Occipital lobe (tissue), 2 donors: ENCODE data around the gene TMEM41B. TPM values are rescaled to one million over a fixed set of nuclear protein-coding genes. Genes with fewer than 3 reads are reported as not detected.

Experiments used
- DNase-seq: peaks from one replicate; lab custom pipeline; 2025; lab: John Stamatoyannopoulos, UW
- total RNA-seq: library from RNA; depleted of rRNA; stranded (reverse); fragments of >200 nt; gene quantifications from one replicate; pipeline ENCODE4 v1.2.3, GENCODE V29; 2014

The TMEM41B gene
- total RNA-seq, 1 donor from 2014 or later: 74.1 TPM

DNA sequence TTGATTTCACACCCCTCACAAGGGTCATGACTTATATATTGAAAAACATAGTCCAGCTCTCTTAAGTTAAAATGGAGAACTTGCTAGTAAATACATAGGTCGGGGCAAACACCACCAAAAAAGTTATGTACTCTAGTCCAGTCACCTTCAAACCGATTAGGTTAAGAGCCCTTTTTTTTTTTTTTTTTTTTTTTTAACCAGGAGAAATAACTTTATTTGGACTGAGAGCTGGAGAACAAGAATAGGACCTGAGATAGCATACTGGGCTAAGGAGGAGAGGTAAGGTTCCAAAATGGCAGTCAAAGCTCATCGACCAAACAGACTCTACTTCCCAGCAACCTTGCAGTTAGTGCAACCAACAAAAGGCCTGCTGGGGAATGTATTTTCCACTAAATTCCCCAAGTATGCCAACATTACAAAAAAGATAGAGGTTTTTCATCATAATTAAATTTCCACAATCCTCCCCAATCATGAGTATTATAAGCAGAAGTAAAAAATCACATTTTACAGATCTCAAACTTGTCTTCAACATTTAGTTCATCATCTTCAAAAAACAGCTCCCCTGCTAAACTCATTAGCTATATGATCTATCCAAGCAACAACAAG, 3.8 kb downstream of the TMEM41B start:
- DNase-seq: no peak

DNA sequence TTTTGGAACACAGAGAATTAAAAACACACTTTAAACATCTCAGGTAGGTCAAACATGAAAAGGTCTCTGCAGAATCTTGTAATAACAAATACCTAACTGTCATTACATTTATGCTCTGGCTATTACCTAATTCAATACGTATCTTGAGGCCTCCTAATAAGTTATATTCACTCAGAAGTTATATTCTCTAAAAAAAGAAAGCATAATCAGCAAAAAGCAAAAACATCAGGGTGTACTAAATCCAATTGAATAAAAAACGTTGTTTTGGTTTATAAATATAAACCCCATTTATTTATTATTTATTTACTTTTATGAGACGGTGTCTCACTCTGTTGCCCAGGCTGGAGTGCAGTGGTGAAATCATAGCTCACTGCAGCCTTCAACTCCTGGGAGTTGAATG, 10.2 kb downstream of the TMEM41B start:
- no peak for DNase-seq

DNA sequence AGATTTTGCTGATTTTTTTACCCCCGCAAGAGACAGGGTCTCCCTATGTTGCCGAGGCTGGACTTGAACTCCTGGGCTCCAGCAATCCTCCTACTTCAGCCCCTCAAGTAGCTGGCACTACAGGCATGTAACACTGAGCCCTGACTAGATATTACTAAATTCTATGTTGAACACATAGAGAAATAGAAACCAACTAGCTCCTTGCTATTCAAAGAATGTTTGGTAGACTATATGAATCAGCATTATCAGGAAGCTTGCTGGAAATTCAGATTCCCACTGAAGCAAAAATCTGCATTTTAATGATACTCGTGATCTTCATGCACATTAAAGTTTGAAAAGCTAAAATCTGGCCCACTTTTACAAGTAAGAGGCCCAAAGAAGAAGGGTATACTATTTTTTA, 11.9 kb downstream of the TMEM41B start:
- DNase-seq: no peak

DNA sequence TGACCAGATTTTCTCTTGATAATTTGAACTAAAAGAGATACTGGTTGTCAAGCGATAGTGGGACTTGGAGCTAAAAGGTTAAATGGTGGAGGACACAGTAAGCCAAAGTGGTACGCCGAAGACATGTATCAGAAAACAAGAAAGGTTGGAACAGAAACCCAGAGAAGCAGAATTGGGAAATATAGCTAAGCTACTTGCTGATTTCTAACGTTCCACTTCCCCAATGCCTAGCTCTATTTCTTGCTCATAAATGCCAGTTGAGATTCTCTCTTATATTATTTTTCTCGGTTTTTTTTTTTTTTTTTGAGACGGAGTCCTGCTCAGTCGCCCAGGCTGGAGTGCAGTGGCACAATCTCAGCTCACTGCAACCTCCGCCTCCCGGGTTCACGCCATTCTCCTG, 12.7 kb downstream of the TMEM41B start:
- no peak for DNase-seq

DNA sequence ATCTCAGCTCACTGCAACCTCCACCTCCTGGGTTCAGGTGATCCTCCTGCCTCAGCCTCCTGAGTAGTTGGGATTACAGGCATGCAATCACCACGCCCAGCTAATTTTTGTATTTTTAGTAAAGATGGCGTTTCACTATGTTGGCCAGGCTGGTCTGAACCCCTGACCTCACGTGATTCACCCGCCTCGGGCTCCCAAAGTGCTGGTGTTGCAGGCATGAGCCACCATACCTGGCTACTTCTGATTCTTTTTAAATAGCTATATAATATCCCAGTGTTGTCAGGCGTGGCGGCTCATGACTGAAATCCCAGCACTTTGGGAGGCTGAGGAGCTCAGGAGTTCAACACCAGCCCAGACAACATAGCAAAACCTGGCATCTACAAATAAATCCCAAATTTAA, 20.7 kb downstream of the TMEM41B start:
- DNase-seq: no peak

DNA sequence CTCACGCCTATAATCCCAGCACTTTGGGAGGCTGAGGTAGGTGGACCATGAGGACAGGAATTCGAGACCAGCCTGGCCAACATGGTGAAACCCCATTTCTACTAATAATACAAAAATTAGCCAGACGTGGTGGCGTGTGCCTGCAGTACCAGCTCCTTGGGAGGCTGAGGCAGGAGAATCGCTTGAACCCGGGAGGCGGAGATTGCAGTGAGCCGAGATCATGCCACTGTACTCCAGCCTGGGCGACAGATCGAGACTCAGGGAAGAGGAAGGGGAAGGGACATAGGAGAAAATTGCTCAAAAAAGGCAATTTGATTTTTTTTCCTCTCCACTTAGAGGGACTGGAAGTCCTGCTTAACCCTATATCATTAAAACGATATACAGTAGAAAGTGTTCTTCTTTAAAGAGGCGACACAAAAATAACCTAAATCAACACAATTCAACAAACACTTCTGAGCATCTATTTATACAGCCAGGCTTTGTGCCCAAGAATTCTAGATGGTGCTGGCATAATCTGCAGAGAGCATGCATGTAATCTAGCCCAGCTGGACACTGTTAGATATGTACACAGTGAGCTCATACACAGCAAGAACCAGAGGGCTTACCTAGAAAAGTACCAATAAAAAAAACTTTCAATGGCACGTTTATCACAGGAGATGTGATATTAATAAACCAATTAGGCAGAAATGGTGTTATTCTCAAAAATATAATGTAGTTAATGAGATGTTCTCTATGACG, 28.4 kb downstream of the TMEM41B start:
- no peak for DNase-seq

DNA sequence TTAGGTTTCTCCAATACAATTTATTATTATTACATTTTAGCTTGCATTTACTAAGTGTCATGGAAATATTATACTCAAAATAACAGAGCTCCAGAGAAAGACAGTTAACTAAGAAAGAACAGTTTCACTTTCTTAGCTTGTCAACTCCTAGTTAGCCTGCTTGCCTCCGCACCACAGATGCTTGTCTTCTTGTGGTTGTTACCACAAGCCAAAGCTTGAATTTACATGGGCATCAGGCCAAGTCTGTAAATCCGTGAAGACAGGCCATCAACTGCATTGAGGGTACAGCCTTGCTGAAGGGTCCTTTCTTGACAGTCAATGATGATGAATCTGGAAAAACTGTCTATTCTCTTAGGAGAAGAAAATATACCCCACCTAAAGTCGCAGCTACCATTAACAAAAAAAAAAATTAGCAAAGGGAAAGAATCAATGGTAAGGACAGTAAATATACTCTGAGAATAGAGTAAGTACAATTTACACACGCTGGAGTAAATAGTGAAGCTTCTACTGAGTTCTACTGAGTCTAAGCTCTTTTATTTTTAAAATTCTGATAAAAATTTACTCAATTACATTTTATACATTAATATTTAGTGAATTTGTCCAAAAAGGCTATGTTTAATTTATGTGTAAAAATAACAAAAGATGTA, 33.6 kb downstream of the TMEM41B start:
- no peak for DNase-seq

DNA sequence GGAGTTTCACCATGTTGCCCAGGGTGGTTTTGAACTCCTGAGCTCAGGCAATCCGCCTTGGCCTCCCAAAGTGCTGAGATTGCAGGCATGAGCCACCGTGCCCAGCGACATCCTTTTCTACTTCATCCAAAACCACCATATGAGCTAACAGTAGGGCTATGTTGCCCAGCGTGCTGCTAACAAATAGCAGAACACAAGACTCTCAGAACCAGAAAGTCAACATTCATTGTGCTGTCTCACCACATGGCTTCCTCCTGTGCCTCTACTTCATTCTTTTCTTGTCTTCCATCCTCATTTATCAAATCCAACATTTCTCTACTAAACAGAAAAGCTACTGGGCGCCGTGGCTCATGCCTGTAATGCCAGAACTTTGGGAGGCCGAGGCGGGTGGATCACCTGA, 37.2 kb downstream of the TMEM41B start:
- no peak for DNase-seq

DNA sequence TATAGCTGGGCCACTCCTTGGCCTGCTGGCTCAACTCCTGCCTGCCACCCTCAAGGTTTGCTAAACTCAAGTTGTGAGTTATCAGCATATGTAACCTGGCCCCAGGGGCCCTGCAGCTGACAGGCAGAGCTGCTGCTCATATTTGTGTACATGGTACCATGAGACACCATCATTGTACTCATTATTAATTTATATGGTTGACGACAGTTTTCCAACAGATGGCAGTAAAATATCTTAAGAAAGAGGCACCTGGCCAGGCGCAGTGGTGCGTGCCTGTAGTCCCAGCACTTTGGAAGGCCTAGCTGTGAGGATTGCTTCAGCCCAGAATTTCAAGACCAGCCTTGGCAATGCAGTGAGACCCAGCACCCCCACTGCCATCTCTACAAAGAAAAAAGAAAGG, 37.8 kb downstream of the TMEM41B start:
- DNase-seq: no peak

DNA sequence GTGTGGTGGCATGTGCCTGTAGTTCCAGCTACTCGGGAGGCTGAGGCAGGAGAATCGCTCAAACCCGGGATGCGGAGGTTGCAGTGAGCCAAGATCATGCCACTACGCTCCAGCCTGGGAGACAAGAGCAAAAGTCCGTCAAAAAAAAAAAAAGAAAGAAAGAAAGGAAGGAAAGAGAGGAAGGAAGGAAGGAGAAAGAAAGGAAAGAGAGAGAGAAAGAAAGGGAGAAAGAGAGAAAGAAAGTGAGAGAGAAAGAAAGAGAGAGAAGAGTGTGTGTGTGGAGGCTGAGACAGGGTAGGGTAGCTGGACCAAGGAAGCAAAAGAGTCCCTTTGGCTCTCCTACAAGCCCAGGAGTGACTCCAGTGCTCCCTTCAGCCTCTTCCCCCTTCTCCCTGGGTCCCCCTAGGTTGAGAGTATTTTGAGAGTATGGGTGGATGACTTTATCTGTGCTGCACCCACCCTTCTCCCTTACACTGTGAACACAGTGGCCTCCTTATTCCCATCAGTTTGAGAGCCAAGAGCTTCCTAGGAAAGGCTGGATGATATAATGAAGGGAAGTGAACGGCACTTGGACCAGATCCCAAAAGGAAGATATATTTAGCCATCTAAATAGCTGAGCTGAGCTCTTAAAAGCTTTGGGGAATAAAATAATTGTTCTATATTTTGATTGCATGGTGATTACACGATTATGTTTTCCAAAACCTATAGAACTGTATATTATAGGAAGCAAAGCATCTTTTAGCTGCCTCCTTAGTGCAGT, 39.7 kb downstream of the TMEM41B start:
- no peak for DNase-seq

DNA sequence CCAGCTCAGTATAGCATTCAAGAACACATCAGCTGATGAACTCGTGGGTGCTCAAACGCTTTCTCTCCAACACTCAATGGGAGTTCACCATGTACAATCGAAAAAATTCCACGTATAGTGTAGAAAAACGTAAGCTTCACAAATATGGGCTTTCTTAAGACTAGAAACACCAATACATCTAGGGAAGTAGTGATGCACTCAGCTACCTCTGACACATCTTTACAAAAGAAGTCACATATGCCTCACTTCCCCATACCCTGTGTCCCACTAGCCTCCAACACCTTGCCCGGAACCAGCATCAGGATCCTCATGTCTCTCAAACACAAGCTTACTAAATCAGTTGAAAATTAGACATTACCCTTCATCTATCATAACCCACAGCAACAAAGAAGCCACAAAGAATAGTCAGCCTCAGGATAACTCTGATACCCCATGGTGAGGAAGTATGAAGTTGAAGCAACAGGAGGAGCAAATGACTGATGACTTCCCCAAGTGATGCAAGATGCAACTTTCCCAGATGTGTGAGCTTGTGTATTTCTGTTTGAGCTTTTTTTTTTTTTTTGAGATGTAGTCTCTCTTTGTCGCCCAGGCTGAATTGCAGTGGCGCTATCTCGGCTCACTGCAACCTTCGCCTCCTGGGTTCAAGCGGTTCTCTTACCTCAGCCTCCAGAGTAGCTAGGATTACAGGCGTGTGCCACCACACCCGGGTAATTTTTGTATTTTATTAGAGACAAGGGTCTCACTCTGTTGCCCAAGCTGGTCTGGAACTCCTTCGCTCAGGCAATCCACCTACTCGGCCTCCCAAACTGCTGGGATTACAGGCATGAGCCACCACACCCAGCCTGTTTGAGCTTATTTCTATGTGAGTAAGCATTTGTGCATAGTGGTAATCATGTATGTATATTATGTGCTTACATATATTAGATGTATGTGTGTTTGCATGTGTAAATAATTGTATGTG, 40.7 kb downstream of the TMEM41B start:
- no peak for DNase-seq

DNA sequence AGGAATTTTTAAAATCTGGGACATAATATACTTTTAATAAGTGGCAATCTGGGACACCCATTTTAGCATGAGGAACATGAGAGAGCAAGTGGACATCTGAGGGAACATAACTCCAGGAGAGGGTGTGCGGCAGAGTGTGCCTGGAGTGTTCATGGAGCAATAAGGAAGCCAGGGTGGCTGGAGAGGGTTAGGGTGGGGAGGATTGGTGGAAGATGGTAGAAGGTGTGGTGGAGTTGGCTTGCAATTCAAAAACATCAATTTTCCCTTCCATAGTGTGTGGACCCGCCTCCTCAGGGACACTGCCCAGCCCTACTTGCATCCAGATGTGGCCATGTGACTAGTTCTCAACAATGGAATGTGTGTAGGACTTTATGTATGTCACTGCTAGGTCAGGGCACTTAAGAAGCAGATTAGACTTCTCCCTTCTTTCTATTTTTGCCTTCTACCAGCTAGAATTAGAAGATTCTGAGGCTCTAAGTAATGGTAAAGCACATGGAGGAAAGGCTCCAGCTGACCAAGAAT, 44.8 kb downstream of the TMEM41B start:
- no peak for DNase-seq

DNA sequence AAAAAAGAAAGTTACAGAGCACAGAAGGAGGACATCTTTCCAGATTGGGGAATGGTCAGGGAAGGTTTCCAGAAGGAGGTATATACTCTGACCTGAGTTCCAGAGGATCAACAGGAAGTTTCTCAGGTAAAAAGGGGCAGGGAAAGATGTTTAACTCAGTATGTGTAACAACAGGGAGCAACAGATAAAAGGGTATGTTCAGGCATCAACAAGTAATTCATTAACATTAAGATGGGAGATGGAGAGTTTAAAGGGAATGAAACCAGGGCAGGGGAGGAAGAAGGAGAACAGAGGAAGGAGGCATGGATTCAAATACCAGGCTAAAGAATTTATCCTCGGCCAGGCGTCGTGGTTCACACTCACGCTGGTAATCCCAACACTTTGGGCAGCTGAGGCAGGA, 46.7 kb downstream of the TMEM41B start:
- DNase-seq: no peak

DNA sequence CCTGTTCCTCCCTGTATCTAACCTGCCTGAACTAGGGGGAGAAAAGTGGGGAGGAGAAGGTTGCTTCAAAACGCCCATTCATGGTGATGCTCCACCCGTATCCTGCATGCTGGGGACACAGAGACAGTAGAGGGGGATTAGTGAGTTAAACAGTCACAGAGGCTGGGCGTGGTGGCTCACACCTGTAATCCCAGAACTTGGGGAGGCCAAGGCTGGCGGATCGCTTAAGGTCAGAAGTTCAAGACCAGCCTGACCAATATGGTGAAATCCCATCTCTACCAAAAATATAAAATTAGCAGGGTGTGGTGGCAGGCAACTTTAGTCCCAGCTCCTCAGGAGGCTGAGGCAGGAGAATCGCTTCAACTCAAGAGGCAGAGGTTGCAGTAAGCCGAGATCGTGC, 47.5 kb downstream of the TMEM41B start:
- no peak for DNase-seq

DNA sequence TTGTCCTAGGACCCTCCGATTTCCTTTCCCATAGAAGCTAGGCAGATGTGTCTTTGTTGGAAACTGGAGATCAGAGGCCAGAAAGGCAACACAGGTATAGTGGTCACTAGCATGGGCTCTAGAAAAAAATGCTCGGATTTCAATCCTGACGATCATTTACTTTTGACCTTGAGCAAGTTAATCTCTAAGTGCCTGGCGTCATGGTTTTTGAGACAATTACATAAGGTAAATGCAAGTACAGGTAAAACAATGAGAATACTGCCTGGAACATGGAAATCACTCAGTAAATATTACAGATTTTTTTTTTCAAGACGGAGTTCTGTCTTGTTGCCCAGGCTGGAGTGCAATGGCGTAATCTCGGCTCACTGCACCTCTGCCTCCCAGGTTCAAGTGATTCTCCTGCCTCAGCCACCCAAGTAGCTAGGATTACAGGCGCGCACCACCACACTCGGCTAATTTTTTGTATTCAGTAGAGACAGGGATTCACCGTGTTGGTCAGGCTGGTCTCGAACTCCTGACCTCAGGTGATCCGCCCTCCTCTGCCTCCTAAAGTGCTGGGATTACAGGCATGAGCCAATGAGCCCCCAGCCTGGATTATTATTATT, 48.2 kb downstream of the TMEM41B start:
- DNase-seq: no peak

DNA sequence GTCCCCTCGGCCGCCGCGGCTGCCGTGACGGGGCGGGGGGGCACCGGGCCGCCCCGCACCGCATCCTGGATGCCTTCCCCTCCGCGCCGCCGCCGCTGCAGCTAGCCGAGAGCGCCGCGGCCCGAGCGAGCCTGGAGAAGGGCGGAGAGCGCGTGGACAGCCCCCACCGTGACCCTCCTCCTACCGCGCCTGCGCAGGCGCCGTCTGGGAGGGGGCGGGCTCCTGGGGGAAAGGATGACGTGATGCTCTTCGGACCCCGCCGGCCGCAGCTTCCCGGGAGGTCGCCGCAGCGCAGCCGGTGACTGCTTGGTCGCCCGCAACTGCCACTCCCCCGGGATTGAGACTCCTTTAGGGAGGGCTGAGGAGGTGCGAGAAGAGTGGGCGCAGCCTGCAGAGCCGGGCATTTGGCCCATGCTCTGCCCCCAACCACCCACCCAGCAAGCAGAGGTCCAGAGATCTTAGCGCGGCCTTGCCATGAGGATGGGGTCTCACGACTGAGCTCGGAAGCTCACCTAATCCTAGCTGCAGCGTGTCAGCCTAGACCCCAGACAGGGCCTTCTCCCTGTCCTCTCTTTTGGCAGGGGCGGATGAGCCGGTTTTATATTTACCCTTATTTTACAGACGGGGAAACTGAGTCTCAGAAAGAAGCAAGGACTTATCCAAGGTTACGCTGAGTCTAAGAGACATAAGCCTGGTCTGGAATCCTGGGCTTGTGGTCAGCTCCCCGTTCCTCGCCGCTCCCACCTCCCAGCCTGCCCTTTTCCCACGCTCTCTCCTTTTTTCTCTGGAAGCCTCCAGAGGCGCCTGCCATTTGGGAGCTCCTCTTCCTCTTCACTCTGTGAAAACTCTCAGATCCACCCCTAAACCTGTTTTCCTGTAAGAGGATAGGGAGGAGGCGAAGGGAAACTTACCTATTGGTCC, 48.9 kb downstream of the TMEM41B start, which contains the start of gene DENND5A:
Gene DENND5A (minus strand): TSS at position 140 of the 921 bp plus-strand sequence. CDS start 281 bp downstream, outside the sequence.
- DNase-seq: peak; percentile 81

DNA sequence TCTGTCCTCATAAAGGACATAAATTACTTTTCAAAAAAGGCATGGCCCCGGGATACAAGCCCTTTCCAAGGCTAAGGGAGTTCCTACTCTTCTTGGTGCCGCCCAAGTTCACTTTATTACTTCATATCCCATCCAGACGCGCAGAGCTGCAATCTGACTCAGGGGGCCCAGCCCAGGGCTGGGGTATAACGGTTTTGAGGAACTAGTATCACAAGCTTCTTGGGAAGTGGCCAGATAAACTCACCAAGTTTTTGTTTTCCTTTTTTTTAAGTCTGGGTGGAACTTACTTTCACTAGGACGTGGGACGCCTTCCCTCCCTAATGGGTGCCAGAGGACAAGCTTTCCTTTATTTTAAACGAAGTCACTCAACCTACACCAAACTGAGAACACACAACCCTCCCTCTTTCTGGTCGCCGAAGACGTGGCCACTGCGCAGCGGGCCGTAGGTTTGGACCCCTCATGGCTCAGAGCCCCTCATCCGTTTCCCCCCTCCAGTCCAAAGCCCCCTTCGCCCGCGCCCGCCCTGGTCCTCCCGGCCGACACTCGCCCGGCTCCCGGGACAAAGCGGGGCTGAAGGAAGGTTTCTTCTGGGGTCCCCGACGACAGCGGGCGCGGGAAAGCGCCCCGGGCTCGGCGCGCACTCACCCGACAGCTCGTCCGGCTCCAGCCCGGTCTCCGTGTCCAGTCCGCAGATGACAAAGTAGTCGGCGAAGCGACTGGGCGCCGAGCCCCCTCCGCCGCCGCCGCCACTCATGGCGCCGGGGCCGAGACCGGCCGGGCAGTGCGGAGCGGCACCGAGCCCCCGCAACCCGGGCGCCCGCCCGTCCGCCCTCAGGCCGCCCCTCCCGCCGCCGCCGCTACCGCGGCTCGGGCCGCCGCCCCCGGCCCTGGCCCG, 49.8 kb downstream of the TMEM41B start:
- peak; percentile 24 for DNase-seq

DNA sequence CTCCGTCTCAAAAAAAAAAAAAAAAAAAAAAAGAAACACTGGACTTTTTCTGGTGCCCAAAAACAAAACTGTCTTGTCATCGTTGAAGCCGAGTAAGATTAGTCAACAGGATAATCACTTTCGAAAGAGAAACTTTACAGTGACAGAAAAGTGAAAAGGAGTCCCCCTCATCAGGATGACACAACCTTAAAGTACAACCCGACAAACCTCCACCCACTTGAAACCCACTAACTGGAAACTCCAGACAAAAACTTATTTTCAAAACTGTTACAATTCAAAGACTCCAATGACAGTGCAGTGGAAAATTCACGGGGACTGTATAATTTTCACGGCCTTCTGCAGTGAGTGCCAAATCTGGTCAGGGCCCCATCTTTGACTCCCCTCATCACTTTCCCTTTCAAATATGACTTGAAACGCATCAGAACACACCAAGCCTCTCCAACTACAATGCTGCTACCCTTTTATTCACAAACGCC, 50.5 kb downstream of the TMEM41B start:
- DNase-seq: no peak
